NT2/D1 (cell line): ENCODE measurements around the gene CAMK2G.

Experiments
- SUZ12 ChIP-seq: IDR thresholded peaks from 2 replicates; pipeline ENCODE4 v1.6.1; 2011; ENCODE audit not compliant: insufficient read length, insufficient read depth; ENCODE audit errors: extremely low read depth
- YY1 ChIP-seq: IDR thresholded peaks from 2 replicates; pipeline ENCODE4 v1.6.1; 2011; ENCODE audit not compliant: insufficient read length, insufficient read depth
- ZNF274 ChIP-seq: IDR thresholded peaks from 2 replicates; pipeline ENCODE4 v1.6.1; 2011; ENCODE audit warnings: mild to moderate bottlenecking, low read depth, low read length

- TF ChIP-seq YY1 (no peak), SUZ12 (no peak), ZNF274 (no peak)
Measured at GRCh38 chr10:73862011-73862410, 12.3 kb downstream of the CAMK2G start.
